IgD-negative memory B cell (primary cell): ENCODE data around the gene ATP6V0B. TPM values are rescaled to one million over a fixed set of nuclear protein-coding genes. Genes with fewer than 3 reads are reported as not detected.

Experiments
- H3K27ac Mint-ChIP-seq, 3 donors: one replicate each; pipeline ENCODE4 v1.8.0; 2020 to 2022; ENCODE audit warnings: mild to moderate bottlenecking in 3 of 3, mixed read lengths in 3 of 3, moderate library complexity in 1 of 3
- H3K27me3 Mint-ChIP-seq: one replicate; pipeline ENCODE4 v1.8.0; 2021; ENCODE audit warnings: mixed read lengths
- H3K36me3 Mint-ChIP-seq: one replicate; pipeline ENCODE4 v1.8.0; 2020; ENCODE audit warnings: mild to moderate bottlenecking, mixed read lengths
- H3K4me1 Mint-ChIP-seq, 3 donors: one replicate each; pipeline ENCODE4 v1.8.0; 2020 to 2022; ENCODE audit warnings: mixed read lengths in 3 of 3, mild to moderate bottlenecking in 1 of 3
- H3K4me3 Mint-ChIP-seq, 4 donors: one replicate each; pipeline ENCODE4 v1.8.0; 2020 to 2022; ENCODE audit warnings: mild to moderate bottlenecking in 4 of 4, mixed read lengths in 4 of 4, moderate library complexity in 3 of 4
- H3K9me3 Mint-ChIP-seq, 3 donors: one replicate each; pipeline ENCODE4 v1.8.0; 2020 to 2021; ENCODE audit warnings: mixed read lengths in 3 of 3, mild to moderate bottlenecking in 1 of 3
- polyA plus RNA-seq: library from polyadenylated mRNA; unstranded; fragments of 300-500 nt; fragmentation: Illumina TruSeq; gene quantifications from one replicate; pipeline ENCODE4 v1.2.3, GENCODE V29; 2021

ATP6V0B gene
- polyA plus RNA-seq, 1 donor from 2014 or later = 261 TPM

DNA sequence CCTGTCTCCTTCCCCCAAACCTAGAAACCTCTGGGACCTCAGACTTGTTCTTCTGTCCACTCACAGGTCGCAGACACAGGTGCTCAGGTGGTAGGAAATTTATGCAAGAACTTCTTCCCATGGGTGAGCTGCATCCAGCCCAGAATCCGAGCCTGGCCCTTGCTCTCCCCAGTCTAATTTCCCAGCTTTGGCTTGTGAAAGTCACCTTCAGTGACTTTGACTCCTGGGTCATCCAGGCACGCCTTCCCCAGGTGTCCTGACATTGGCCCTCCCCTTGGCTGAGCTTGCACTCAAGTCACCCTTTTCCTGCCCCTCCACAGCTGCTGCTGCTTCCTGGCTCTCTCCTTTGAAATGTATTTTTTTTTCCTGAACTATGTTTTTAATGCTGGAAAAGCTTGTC, 21.4 kb upstream of the ATP6V0B start:
- Mint-ChIP-seq H3K4me3 (no peak overlapping the region), H3K36me3 (peaks cover 3% of the 10 kb centered on the region), H3K27ac (no peak overlapping the region), H3K27me3 (no peaks in the 10 kb centered on the region), H3K9me3 (no peaks in the 10 kb centered on the region), H3K4me1 (peaks cover 4 to 10% (median 8%) of the 10 kb centered on the region in 3 donors)

DNA sequence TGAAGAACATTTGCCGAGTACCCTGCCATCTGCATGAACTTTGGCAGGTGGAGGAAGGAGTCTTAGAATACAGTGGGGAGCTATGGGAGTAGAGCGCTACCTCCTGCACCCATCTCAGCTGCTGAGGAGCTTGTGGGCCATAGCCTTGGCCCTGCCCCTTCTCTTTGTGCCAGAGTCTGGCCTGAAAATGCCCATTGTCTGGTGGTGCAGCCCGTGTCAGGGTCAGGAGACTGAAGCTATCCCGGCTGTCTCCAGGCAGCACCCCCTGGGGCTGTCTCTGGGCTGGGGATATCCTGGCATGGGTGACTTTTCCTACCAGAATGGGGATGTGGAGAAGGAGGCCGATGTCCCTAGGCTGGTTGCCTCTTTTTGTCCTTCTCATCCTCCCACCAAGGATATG, 20.7 kb upstream of the ATP6V0B start:
- Mint-ChIP-seq H3K9me3 (no peaks in the 10 kb centered on the region), H3K36me3 (peaks cover 3% of the 10 kb centered on the region), H3K27me3 (no peaks in the 10 kb centered on the region), H3K4me1 (peaks cover 0 to 6% (median 6%) of the 10 kb centered on the region in 3 donors), H3K27ac (no peak overlapping the region), H3K4me3 (no peak overlapping the region)

DNA sequence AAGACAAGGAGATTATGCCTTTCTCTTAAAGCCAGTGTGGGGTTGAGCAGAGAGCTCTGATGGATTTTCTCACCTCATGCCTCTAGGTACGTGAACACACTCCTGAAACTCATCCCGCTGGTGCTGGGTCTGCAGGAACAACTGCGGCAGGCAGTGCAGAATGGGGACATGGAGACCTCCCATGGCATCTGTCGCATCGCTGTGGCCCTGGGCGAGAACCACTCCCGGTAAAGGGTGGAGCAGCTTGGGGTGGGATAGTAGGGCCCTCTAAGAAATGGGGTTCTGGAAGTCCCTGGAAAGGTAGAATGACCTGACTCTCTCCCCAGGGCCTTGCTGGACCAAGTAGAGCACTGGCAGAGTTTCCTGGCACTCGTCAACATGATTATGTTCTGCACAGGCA, 18.5 kb upstream of the ATP6V0B start:
- H3K4me1 Mint-ChIP-seq = no peaks in the 10 kb centered on the region
- H3K9me3 Mint-ChIP-seq = no peaks in the 10 kb centered on the region
- H3K36me3 Mint-ChIP-seq = peaks cover 2% of the 10 kb centered on the region
- no peak overlapping the region for H3K27ac Mint-ChIP-seq
- no peaks in the 10 kb centered on the region for H3K27me3 Mint-ChIP-seq
- no peak overlapping the region for H3K4me3 Mint-ChIP-seq

DNA sequence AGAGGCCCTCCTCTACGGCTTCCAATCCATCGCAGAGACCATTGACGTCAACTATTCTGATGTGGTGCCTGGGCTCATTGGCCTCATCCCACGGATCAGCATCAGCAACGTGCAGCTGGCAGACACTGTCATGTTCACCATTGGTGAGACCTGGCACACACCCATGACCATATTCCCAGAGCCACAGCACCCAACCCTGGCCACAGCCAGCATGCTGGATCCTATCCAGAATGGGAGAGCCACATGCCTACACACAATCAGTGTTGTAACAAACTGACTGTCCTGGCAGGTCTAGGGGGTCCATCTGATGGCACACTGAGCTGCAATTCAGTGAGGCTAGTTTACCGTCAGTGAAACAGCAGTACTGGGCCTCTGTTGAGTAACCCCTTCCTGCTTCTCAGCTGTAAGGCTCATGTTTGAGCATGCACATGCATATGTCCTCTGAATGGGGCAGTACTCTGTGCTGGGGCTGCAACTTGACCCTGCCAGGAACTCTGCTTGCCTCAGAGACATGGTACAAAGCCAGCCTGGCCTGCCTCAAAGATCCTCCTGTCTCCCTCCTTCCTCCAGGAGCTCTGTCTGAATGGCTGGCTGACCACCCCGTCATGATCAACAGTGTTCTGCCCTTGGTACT, 17.2 kb upstream of the ATP6V0B start:
- Mint-ChIP-seq H3K36me3 (peaks cover 2% of the 10 kb centered on the region), H3K27ac (peak overlapping the region in 1 of 3 donors; percentile 14), H3K4me3 (no peak overlapping the region), H3K27me3 (no peaks in the 10 kb centered on the region), H3K4me1 (no peaks in the 10 kb centered on the region), H3K9me3 (no peaks in the 10 kb centered on the region)

DNA sequence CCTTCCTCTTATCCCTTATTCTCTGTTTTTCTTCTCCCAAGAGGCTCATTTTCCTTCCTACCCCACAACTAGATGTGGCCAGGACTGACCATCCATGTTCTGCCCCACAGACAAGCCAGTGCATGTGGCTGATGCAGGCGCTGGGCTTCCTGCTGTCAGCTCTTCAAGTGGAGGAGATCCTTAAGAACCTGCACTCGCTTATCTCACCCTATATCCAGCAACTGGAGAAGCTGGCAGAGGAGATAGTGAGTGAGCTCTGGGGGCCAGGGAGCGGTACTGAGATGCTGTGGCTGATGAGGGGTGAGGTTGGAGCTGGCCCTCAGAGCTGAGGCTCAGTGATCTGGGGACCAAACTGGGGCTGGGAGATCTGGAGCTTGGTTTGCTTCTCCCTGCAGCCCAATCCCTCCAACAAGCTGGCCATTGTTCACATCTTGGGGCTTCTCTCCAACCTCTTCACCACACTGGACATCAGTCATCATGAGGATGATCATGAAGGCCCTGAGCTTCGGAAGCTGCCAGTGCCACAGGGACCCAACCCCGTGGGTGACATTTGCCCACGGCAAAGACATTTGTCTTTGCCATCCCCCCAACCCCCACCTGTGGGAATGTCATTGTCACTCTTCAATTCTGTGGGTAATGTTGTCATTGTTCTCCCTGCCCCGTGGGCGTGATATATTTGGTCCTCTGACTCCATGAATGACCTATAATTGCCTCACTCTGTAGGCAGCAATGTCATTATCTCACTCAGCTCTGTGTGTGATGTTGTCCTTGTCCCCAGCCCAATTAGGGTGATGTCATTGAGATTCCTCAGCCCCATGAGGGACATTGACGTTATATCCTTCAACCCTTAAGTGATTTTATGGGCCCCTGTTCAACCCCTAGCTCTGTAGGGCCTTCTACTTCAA, 16.2 kb upstream of the ATP6V0B start:
- Mint-ChIP-seq H3K27me3 (no peaks in the 10 kb centered on the region), H3K4me3 (no peak overlapping the region), H3K9me3 (no peaks in the 10 kb centered on the region), H3K4me1 (no peaks in the 10 kb centered on the region), H3K27ac (no peak overlapping the region), H3K36me3 (peaks cover 2% of the 10 kb centered on the region)

DNA sequence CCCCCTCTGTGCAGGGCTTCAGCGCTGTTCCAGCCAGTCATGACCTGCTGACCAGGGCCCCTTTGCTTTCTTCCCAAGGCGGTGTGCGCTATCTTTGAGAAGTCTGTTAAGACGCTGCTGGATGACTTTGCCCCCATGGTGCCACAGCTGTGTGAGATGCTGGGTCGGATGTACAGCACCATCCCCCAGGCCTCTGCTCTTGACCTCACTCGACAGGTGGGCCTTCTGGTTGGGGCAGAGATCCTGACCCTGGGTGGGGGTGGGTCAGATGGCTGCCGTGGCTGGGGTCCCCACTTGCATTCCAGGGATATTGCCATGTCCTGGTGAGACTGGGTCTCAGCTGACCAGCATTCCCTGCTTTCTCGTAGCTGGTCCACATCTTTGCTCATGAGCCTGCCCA, 14.0 kb upstream of the ATP6V0B start:
- Mint-ChIP-seq H3K27ac (no peak overlapping the region), H3K36me3 (peaks cover 2% of the 10 kb centered on the region), H3K4me3 (no peak overlapping the region), H3K9me3 (no peaks in the 10 kb centered on the region), H3K4me1 (no peaks in the 10 kb centered on the region), H3K27me3 (no peaks in the 10 kb centered on the region)

DNA sequence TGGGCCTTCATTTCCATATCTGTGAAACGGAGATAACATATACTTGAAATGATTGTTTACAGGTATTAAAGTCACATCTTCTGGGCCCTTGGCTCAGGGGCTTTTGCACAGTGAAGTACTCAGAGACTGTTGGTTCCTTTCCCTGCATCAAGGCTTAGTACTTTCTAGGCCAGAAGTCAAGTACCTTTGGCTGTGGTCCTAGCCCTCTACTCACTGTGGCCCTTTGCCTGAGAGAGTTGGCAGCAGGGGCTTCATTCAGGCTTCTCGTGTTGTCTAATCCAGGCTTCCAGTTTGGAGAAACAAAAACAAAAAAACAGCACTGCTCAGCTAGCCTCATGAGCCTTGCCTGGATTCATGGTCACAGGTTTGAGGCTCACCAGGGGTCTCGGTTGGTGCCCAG, 13.1 kb upstream of the ATP6V0B start:
- Mint-ChIP-seq H3K4me1 (no peaks in the 10 kb centered on the region), H3K36me3 (peaks cover 2% of the 10 kb centered on the region), H3K9me3 (no peaks in the 10 kb centered on the region), H3K27ac (no peak overlapping the region), H3K27me3 (no peaks in the 10 kb centered on the region), H3K4me3 (no peak overlapping the region)

DNA sequence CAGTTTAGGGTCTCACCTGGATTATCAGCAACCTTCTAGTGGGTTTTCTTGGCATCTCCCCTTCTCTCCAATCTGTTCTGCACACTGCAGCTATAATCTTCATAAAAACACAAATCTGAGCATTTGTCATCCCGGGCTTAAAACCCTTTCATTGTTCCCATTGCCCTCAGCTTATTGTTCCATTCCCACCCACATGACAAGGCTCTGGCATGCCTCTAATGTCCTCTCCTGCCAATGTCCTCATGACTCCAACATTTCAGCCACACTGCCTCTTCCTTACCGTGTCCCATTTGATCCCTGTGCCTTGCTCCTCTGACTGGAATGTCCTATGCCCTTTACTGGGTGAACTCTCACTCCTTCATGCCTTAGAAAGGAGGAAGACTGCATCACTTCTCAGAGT, 12.4 kb upstream of the ATP6V0B start:
- Mint-ChIP-seq H3K9me3 (no peaks in the 10 kb centered on the region), H3K27ac (peak overlapping the region in 1 of 3 donors; percentile 19), H3K36me3 (peaks cover 2% of the 10 kb centered on the region), H3K4me3 (no peak overlapping the region), H3K4me1 (no peaks in the 10 kb centered on the region), H3K27me3 (no peaks in the 10 kb centered on the region)

DNA sequence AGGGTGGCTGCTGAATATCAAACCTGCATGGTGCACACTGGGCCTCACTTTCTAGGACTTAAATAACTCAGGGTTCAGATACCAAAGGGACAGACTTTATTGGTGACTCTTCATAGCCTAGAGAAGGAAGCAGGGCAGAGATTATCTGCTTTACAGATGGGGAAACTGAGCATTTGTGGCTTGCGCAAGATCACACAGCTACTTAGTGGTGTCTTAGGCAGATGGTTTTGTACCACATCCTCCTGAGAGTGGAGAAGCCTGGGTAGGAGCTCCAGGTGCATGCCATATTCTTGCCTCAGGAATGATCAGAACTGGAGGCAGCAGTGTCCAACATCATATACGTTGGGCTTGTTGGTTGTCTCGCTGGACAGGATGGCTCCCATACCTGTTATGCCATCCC, 11.8 kb upstream of the ATP6V0B start:
- no peak overlapping the region for H3K27ac Mint-ChIP-seq
- H3K4me1 Mint-ChIP-seq = no peaks in the 10 kb centered on the region
- H3K4me3 Mint-ChIP-seq = no peak overlapping the region
- H3K9me3 Mint-ChIP-seq = peaks cover 0 to 2% (median 0%) of the 10 kb centered on the region in 3 donors
- H3K27me3 Mint-ChIP-seq = no peaks in the 10 kb centered on the region
- peaks cover 2% of the 10 kb centered on the region for H3K36me3 Mint-ChIP-seq

DNA sequence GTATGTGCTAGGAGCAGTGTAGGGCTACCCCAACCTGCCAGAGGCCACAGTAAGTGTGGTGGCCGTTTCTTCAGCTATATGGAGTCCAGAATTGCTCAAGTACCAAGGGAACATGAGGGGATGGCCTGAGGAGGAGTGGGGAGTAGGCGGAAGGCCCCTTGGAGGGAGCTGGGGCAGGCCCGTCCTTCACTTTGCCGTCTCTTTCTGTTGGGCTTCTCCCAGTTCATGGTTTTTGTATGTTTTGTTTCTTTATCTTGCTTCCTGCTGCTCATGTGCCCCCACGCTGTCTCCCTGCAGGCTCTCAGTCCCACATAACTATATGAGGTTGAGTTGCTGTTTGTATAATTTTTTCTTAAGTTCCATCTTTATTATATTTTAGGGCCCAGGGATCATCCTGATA, 10.9 kb upstream of the ATP6V0B start:
- Mint-ChIP-seq H3K27me3 (no peaks in the 10 kb centered on the region), H3K36me3 (peaks cover 4% of the 10 kb centered on the region), H3K4me3 (no peak overlapping the region), H3K4me1 (no peaks in the 10 kb centered on the region), H3K9me3 (peaks cover 0 to 2% (median 0%) of the 10 kb centered on the region in 3 donors), H3K27ac (no peak overlapping the region)

DNA sequence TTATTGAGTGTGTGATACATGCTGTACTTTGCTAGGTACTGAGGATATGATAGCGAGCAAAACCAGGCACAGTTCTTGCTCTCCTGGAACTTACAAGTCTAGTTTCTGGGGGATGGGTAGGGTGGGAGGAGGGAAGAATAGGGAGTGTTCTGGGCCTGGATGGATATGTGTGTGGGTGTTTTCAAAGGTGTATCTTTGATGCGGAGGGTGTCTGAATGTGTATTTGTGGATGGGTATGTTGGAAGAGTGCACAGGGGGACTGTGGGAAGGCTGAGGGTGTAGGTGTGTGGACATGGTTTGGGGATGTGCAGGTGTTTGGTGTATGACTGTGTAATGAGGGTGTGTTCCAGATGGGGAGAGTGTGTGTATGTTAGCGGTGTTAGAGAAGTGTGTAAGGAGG, 9.4 kb upstream of the ATP6V0B start:
- no peak overlapping the region for H3K4me3 Mint-ChIP-seq
- peaks cover 4% of the 10 kb centered on the region for H3K36me3 Mint-ChIP-seq
- peaks cover 0 to 2% (median 0%) of the 10 kb centered on the region in 3 donors for H3K9me3 Mint-ChIP-seq
- H3K27ac Mint-ChIP-seq = no peak overlapping the region
- no peaks in the 10 kb centered on the region for H3K27me3 Mint-ChIP-seq
- H3K4me1 Mint-ChIP-seq = peaks cover 3 to 8% (median 5%) of the 10 kb centered on the region in 3 donors

DNA sequence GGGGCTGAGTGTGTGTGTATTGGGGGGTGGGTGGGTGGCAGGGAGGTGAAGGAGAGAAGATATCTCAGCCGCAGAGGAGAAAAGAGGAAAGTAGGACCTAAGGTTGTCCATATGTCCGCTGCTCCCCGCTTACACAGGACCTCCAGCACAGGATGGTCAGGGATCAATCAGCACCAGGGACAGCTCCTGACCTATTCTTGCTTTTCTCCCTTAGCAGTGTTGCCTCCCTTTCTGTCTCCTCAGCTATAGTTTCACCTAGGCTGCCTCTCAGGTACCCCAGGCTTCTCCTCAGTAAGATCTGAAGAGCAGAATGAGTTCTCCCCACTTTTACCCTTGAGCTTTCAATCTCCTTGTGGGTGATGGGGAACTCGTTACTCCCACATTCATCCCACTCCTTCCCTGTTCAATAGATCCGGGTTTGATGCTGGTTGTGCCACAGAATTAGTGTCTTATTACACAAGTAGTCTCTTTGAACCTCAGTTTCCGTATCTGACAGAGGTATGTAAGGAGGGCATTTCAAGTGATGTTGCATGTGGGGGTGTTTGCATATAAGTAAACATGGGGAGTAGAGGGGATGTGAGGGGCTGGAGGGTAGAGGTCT, 6.3 kb upstream of the ATP6V0B start:
- no peak overlapping the region for H3K27ac Mint-ChIP-seq
- peaks cover 0 to 2% (median 0%) of the 10 kb centered on the region in 3 donors for H3K9me3 Mint-ChIP-seq
- peaks cover 7 to 16% (median 8%) of the 10 kb centered on the region in 3 donors for H3K4me1 Mint-ChIP-seq
- H3K4me3 Mint-ChIP-seq = peak overlapping the region in 1 of 4 donors; percentile 39
- no peaks in the 10 kb centered on the region for H3K27me3 Mint-ChIP-seq
- H3K36me3 Mint-ChIP-seq = peaks cover 2% of the 10 kb centered on the region

DNA sequence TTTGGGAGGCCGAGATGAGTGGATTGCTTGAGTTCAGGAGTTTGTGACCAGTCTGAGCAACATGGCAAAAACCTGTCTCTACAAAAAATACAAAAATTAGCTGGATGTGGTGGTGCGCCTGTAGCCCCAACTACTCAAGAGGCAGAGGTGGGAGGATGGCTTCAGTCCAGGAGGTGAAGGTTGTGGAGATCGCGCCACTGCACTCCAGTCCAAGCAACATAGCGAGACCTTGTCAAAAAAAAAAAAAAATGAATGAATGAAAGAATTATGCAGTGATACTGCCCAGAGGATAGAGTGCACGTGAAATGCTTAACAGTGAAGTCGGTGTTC, 5.4 kb upstream of the ATP6V0B start:
- Mint-ChIP-seq H3K4me1 (peaks cover 13 to 16% (median 16%) of the 10 kb centered on the region in 3 donors), H3K9me3 (peaks cover 0 to 2% (median 0%) of the 10 kb centered on the region in 3 donors), H3K27me3 (no peaks in the 10 kb centered on the region), H3K36me3 (peaks cover 2% of the 10 kb centered on the region), H3K27ac (peak overlapping the region; percentile 40 to 92 (median 63)), H3K4me3 (peak overlapping the region; percentile 93 to 99 (median 96))

DNA sequence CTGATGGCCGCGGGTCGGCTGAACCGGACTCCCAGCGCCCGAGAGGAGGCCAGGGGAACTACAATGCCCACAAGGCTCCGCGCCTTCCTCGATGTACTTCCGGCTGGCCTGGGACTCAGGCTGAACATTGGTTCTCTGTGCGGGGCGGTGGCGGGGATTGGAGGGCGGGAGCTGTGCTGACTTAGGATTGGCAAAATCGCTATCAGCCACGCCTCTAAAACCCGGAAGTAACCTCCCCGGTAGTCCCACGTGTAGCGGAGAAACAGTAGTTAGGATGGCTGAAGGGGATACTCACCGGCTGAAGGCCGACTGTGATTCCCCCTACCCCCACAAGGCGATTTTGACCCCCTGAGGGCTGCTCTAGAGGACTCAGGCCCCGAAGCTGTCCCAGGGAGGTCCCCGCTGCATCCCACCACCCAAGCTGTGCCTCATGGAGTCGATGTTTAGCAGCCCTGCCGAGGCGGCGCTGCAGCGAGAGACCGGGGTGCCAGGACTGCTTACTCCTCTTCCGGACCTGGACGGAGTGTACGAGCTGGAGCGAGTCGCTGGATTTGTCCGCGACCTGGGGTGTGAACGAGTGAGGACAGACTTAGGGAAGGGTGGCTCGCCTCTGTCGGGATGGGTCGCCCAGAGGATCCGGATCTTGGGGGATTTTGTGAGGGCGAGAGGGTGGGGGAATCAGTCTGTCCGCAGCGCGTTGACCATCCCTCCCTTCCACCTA, 4.9 kb upstream of the ATP6V0B start, which contains the start of gene DPH2:
TSS of gene DPH2 (plus strand) at position 265 of the 721 bp plus-strand sequence. CDS start at position 431, 166 bp downstream.
- peaks cover 0 to 2% (median 0%) of the 10 kb centered on the region in 3 donors for H3K9me3 Mint-ChIP-seq
- peaks cover 15 to 16% (median 16%) of the 10 kb centered on the region in 3 donors for H3K4me1 Mint-ChIP-seq
- peak within 1 kb of the TSS; percentile 93 to 99 (median 96) for H3K4me3 Mint-ChIP-seq
- peaks cover 2% of the 10 kb centered on the region for H3K36me3 Mint-ChIP-seq
- peak within 1 kb of the TSS; percentile 40 to 92 (median 63) for H3K27ac Mint-ChIP-seq
- no peaks in the 10 kb centered on the region for H3K27me3 Mint-ChIP-seq
